SK-N-SH (cell line): ENCODE results near the gene ZNF121. TPM values are rescaled to one million over a fixed set of nuclear protein-coding genes. Genes with fewer than 3 reads are reported as not detected.

Source experiments
- CTCF ChIA-PET: fragments of 300-600, 350-600 bp; formaldehyde crosslinking; extraction: SDS; loops from one replicate; lab custom pipeline; 2021; lab: Yijun Ruan, JAX
- POLR2A ChIA-PET: fragments of 350-600 bp; sonication (Branson Sonifier 250); formaldehyde crosslinking; extraction: SDS; loops from one replicate; lab custom pipeline; 2020; ENCODE audit warnings: antibody characterized with exemption, inconsistent platforms; lab: Yijun Ruan, JAX
- DNase-seq: peaks from one replicate; pipeline ENCODE4 v3.0.0; 2012
- H2AFZ ChIP-seq: fragments of 200-600 bp; sonication (generic); 2 replicates; pipeline ENCODE4 v1.8.1; 2016; ENCODE audit warnings: antibody characterized with exemption, mild to moderate bottlenecking, low read depth
- H3F3A ChIP-seq: fragments of 200-600 bp; sonication (generic); replicated peaks from 2 replicates; pipeline ENCODE3; 2016; ENCODE audit warnings: antibody characterized with exemption, mild to moderate bottlenecking; ENCODE audit not compliant: insufficient read depth
- H3K27ac ChIP-seq, 2 experiments: fragments of 200-500 bp in 1 of 2; fragments of 200-600 bp in 1 of 2; sonication (Bioruptor generic) in 1 of 2; sonication (generic), shearing (Covaris generic) in 1 of 2; 2 replicates each; pipeline versions ENCODE4 v1.5.1 to v1.6.1; 2014 to 2016; ENCODE audit warnings: low read depth in 2 of 2, inconsistent platforms in 1 of 2, low read length in 1 of 2, mild to moderate bottlenecking in 1 of 2, mixed read lengths in 1 of 2
- H3K27me3 ChIP-seq: fragments of 200-600 bp; sonication (generic), shearing (Covaris generic); 2 replicates; pipeline ENCODE4 v1.6.1; 2016; ENCODE audit warnings: mixed run types; ENCODE audit not compliant: insufficient read depth
- H3K36me3 ChIP-seq, 2 experiments: fragments of 200-500 bp in 1 of 2; fragments of 200-600 bp in 1 of 2; sonication (Bioruptor generic) in 1 of 2; sonication (generic) in 1 of 2; replicated peaks in 1 of 2; 2 replicates each; pipeline versions ENCODE3 to v1.5.1; 2014 to 2016; ENCODE audit warnings: low read length in 1 of 2, mild to moderate bottlenecking in 1 of 2; ENCODE audit not compliant: insufficient read depth in 2 of 2, control insufficient read depth in 1 of 2
- H3K4me1 ChIP-seq, 2 experiments: fragments of 200-500 bp in 1 of 2; fragments of 200-600 bp in 1 of 2; sonication (Bioruptor generic) in 1 of 2; sonication (generic), shearing (Covaris generic) in 1 of 2; 2 replicates each; pipeline versions ENCODE4 v1.5.1 to v1.6.1; 2014 to 2016; ENCODE audit warnings: low read depth in 1 of 2, low read length in 1 of 2, mixed run types in 1 of 2; ENCODE audit not compliant: insufficient read depth in 2 of 2, control insufficient read depth in 1 of 2
- H3K4me2 ChIP-seq: fragments of 200-600 bp; sonication (generic), shearing (Covaris generic); 2 replicates; pipeline ENCODE4 v1.6.1; 2017; ENCODE audit warnings: mixed run types
- H3K4me3 ChIP-seq, 2 experiments: fragments of 200-500 bp in 1 of 2; fragments of 200-600 bp in 1 of 2; sonication (Bioruptor generic) in 1 of 2; sonication (generic), shearing (Covaris generic) in 1 of 2; 2 replicates each; pipeline versions ENCODE4 v1.5.1 to v1.8.1; 2014 to 2016; ENCODE audit warnings: low read depth in 2 of 2, inconsistent platforms in 1 of 2, low read length in 1 of 2, mild to moderate bottlenecking in 1 of 2, mixed read lengths in 1 of 2, moderate library complexity in 1 of 2
- H3K79me2 ChIP-seq: fragments of 200-600 bp; sonication (generic); 2 replicates; pipeline ENCODE4 v1.8.1; 2017; ENCODE audit warnings: mild to moderate bottlenecking; ENCODE audit not compliant: insufficient read depth
- H3K9ac ChIP-seq: fragments of 200-600 bp; sonication (generic); 2 replicates; pipeline ENCODE4 v1.6.1; 2017; ENCODE audit warnings: mixed run types
- H3K9me2 ChIP-seq: fragments of 200-600 bp; sonication (generic); 2 replicates; pipeline ENCODE4 v1.6.1; 2017; ENCODE audit warnings: mixed run types
- H3K9me3 ChIP-seq: fragments of 200-600 bp; sonication (generic); 2 replicates; pipeline ENCODE4 v1.6.1; 2017; ENCODE audit warnings: mixed run types, mild to moderate bottlenecking, moderate library complexity
- H4K20me1 ChIP-seq: fragments of 200-600 bp; sonication (generic); 2 replicates; pipeline ENCODE4 v1.6.1; 2017; ENCODE audit warnings: mild to moderate bottlenecking, mixed run types; ENCODE audit not compliant: insufficient read depth
- ELF1 ChIP-seq: IDR thresholded peaks from 2 replicates; pipeline ENCODE4 v1.4.0; 2012
- FOSL2 ChIP-seq: IDR thresholded peaks from 2 replicates; pipeline ENCODE4 v1.4.0; 2012; ENCODE audit warnings: low read depth, mild to moderate bottlenecking, moderate library complexity, borderline replicate concordance
- GABPA ChIP-seq: IDR thresholded peaks from 2 replicates; pipeline ENCODE4 v1.4.0; 2012; ENCODE audit warnings: low read depth, mild to moderate bottlenecking
- GATA2 ChIP-seq: sonication (generic); formaldehyde crosslinking; IDR thresholded peaks from 2 replicates; pipeline ENCODE4 v1.5.0; 2020; ENCODE audit warnings: mild to moderate bottlenecking, missing genetic modification reagents
- RAD21 ChIP-seq: IDR thresholded peaks from 2 replicates; pipeline ENCODE4 v1.6.1; 2012; ENCODE audit warnings: mild to moderate bottlenecking, low read length
- RCOR1 ChIP-seq: fragments of 150-350 bp; IDR thresholded peaks from 2 replicates; pipeline ENCODE4 v1.6.1; 2017; ENCODE audit warnings: antibody characterized with exemption, low read length
- RFX5 ChIP-seq: IDR thresholded peaks from 2 replicates; pipeline ENCODE4 v1.6.1; 2012; ENCODE audit warnings: mild to moderate bottlenecking, improper control_type of control experiment, low read length
- RXRA ChIP-seq: IDR thresholded peaks from 2 replicates; pipeline ENCODE4 v1.4.0; 2012; ENCODE audit warnings: low read depth, mild to moderate bottlenecking, borderline replicate concordance
- SMC3 ChIP-seq: IDR thresholded peaks from 2 replicates; pipeline ENCODE4 v1.6.1; 2012; ENCODE audit warnings: low read depth, low read length, improper control_type of control experiment
- TCF12 ChIP-seq: IDR thresholded peaks from 2 replicates; pipeline ENCODE4 v1.4.0; 2012
- YY1 ChIP-seq: IDR thresholded peaks from 2 replicates; pipeline ENCODE4 v1.4.0; 2012; ENCODE audit warnings: low read depth, mild to moderate bottlenecking
- WGBS: methylation state at CpG from one replicate; pipeline ENCODE4 v1.1.6; 2017; ENCODE audit warnings: low lambda C conversion rate; 5-methylcytosine and 5-hydroxymethylcytosine counted together
- polyA plus RNA-seq, 3 experiments: library from polyadenylated mRNA; depleted of rRNA; stranded (reverse); fragments of >200 nt; gene quantifications; 2 replicates each; pipeline ENCODE4 v1.2.3, GENCODE V29; 2012
- TF ChIP-seq, protein P1 (sequence below): IDR thresholded peaks from 2 replicates; pipeline ENCODE4; 2012
- TF ChIP-seq, protein P2 (sequence below): fragments of 150-350 bp; IDR thresholded peaks from 2 replicates; pipeline ENCODE4 v1.6.1; 2017; ENCODE audit warnings: antibody characterized with exemption, low read length, low read depth, borderline replicate concordance
- TF ChIP-seq, protein P3 (sequence below): IDR thresholded peaks from 2 replicates; pipeline ENCODE4 v1.4.0; 2012; ENCODE audit warnings: low read depth

The ZNF121 gene
- polyA plus RNA-seq, 1 of the 3 experiments (the other 2 are of a cell fraction): 1.8 TPM

DNA sequence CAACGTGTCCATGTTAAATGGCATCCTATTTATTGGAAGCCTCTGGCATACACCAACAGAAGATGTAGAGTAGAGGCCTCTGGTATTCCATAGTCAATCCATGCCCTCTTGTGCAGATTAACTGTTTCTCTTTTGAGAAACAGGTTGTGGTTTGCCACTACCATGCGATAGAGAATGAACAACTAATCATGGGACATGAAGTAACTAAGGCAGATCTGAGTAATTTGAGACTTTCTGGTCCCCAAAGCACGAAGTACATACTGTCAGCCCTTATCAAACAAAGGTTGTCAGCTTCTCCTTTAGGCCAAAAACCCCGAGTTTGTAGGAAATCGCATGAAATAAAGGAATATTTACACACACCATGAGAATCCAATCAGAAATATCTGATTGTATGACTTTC lies 3.6 kb downstream of the ZNF121 start:
- Histone ChIP-seq H3K9me3 (0 out of 2 replicates have a peak, but pooled peaks cover 21% of the 10 kb centered on the region), H3K27ac (no peak overlapping the region), H3F3A (peaks cover 7% of the 10 kb centered on the region), H2AFZ (no peak overlapping the region), H3K79me2 (peaks cover 86% of the 10 kb centered on the region), H3K9ac (no peak overlapping the region), H3K36me3 (peaks cover 5 to 70% of the 10 kb centered on the region in 2 experiments), H3K9me2 (no peaks in the 10 kb centered on the region), H3K27me3 (no peaks in the 10 kb centered on the region), H3K4me3 (no peak overlapping the region; a peak in 1 of 4 replicates), H3K4me1 (no peaks in the 10 kb centered on the region), H3K4me2 (no peak overlapping the region), H4K20me1 (peaks cover 3% of the 10 kb centered on the region; the same call in 1 of the 2 replicates)
- ChIA-PET CTCF (no interaction called here), POLR2A (no interaction called here)
- TF ChIP-seq ELF1 (no peak), YY1 (no peak), TCF12 (no peak), RAD21 (no peak), GATA2 (CRISPR knock-in tag) (no peak), FOSL2 (no peak)
- TF ChIP-seq, protein P1, sequence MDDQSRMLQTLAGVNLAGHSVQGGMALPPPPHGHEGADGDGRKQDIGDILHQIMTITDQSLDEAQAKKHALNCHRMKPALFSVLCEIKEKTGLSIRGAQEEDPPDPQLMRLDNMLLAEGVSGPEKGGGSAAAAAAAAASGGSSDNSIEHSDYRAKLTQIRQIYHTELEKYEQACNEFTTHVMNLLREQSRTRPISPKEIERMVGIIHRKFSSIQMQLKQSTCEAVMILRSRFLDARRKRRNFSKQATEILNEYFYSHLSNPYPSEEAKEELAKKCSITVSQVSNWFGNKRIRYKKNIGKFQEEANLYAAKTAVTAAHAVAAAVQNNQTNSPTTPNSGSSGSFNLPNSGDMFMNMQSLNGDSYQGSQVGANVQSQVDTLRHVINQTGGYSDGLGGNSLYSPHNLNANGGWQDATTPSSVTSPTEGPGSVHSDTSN: no peak
- TF ChIP-seq, protein P2, sequence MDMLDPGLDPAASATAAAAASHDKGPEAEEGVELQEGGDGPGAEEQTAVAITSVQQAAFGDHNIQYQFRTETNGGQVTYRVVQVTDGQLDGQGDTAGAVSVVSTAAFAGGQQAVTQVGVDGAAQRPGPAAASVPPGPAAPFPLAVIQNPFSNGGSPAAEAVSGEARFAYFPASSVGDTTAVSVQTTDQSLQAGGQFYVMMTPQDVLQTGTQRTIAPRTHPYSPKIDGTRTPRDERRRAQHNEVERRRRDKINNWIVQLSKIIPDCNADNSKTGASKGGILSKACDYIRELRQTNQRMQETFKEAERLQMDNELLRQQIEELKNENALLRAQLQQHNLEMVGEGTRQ: no peak
- 90% methylated on average over 5 of the region's 5 CpGs for WGBS
- DNase-seq: no peak

DNA sequence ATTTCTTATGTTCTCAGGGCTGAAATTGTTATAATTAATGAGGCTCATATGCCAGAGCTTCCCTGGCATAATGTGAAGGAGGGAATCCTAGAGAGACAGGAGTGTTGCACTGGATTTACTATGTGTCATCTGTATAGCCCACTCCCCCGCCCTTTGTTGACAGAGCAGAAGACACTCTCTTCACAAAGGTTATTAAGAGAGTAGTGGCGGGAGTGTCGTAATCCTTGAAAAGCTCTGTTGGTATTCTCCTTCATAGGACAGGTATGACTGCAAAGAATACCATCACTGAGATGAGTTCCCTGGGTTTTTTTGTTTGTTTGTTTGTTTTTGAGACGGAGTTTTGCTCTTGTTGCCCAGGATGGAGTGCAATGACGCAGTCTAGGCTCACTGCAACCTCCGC lies 14.0 kb downstream of the ZNF121 start:
- CTCF ChIA-PET: no interaction called here
- H3K9me3 ChIP-seq: peaks cover 65% of the 10 kb centered on the region

More for the DNA sequence above, 14.0 kb downstream of the ZNF121 start:
- H3K36me3 ChIP-seq: peaks cover 33 to 83% of the 10 kb centered on the region in 2 experiments
- H3K79me2 ChIP-seq: peaks cover 77% of the 10 kb centered on the region
- DNase-seq: no peak
- peaks cover 4% of the 10 kb centered on the region for H3F3A ChIP-seq
- H3K9ac ChIP-seq: no peak overlapping the region
- H4K20me1 ChIP-seq: no peaks in the 10 kb centered on the region
- POLR2A ChIA-PET: no interaction called here
- H3K4me3 ChIP-seq: no peak overlapping the region
- H2AFZ ChIP-seq: no peak overlapping the region
- no peak overlapping the region for H3K4me2 ChIP-seq
- no peak overlapping the region for H3K27ac ChIP-seq
- 98% methylated on average over 6 of the region's 6 CpGs for WGBS
- no peaks in the 10 kb centered on the region for H3K4me1 ChIP-seq
- no peaks in the 10 kb centered on the region for H3K27me3 ChIP-seq
- TF ChIP-seq RXRA (no peak), SMC3 (no peak), RAD21 (no peak), RCOR1 (no peak), GATA2 (CRISPR knock-in tag) (no peak), ELF1 (no peak), GABPA (no peak), RFX5 (no peak)
- TF ChIP-seq, protein P3, sequence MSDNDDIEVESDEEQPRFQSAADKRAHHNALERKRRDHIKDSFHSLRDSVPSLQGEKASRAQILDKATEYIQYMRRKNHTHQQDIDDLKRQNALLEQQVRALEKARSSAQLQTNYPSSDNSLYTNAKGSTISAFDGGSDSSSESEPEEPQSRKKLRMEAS: no peak
- TF ChIP-seq, all 33 proteins: peak for 0
- no peaks in the 10 kb centered on the region for H3K9me2 ChIP-seq
